ENCODE data around the gene GTF2B.
"Not testable (repeated sequence)": the region's sequence is repeated elsewhere in the genome, so short reads cannot be mapped to it uniquely, and the experiment has no call there.

Gene GTF2B

GRCh38 chr1:88891318-88891950 is at the start of gene GTF2B:
Gene GTF2B (minus strand): TSS chr1:88891567. CDS start chr1:88891499, 68 bp downstream.
- H3K27ac ChIP-seq, result peak within 1 kb of the TSS; percentile 87
- ChIA-PET CTCF (no interaction called here), POLR2A (ENCODE audit: low non-redundant PET) (no interaction called here)
- no peak for TF ChIP-seq CTCF (conservative IDR thresholded peaks at IDR 0.05; ENCODE audit: low read depth)
- peak; percentile 74 for DNase-seq (ENCODE audit: low spot score)

DNA sequence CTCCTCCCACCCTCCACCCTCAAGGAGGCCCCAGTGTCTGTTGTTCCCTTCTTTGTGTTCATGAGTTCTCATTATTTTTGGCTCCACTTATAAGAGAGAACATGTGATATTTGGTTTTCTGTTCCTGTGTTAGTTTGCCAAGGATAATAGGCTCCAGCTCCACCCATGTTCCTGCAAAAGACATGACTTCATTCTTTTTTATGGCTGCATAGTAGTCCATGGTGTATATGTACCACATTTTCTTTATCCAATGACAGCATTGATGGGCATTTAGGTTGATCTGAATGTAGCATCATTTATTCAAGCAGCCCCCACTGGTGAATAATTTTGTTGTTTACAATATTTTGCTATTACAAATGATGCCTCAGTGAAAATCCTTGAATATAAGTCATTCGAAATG is 47.2 kb upstream of the GTF2B start:
- CTCF ChIA-PET; POLR2A ChIA-PET (ENCODE audit: low non-redundant PET); H3K27ac ChIP-seq; DNase-seq (ENCODE audit: low spot score): not testable (repeated sequence)

- TF ChIP-seq CTCF (conservative IDR thresholded peaks at IDR 0.05; ENCODE audit: low read depth), result no peak
- CTCF ChIA-PET, result no interaction called here
- 0 out of 2 replicates have a peak overlapping the region, but pooled peaks have one; percentile 10 for H3K27ac ChIP-seq
- no peak for DNase-seq (ENCODE audit: low spot score)
- POLR2A ChIA-PET (ENCODE audit: low non-redundant PET), result no interaction called here
Measured at GRCh38 chr1:88936760-88937342, 45.5 kb upstream of the GTF2B start.

GRCh38 chr1:88936223-88936523 is 44.8 kb upstream of the GTF2B start:
- POLR2A ChIA-PET (ENCODE audit: low non-redundant PET), result no interaction called here
- no peak for DNase-seq (ENCODE audit: low spot score)
- CTCF ChIA-PET, result no interaction called here
- no peak overlapping the region for H3K27ac ChIP-seq
- TF ChIP-seq CTCF (conservative IDR thresholded peaks at IDR 0.05; ENCODE audit: low read depth), result peak; percentile 48

- CTCF ChIA-PET, result interaction anchor here (0.6 kb wide), 1 partner anchor 462 kb away, joined by 4 read pairs; no protein-coding TSS in a partner anchor
- peak; percentile 42 for DNase-seq (ENCODE audit: low spot score)
- no peak overlapping the region for H3K27ac ChIP-seq
- POLR2A ChIA-PET (ENCODE audit: low non-redundant PET), result no interaction called here
- TF ChIP-seq CTCF (conservative IDR thresholded peaks at IDR 0.05; ENCODE audit: low read depth), result peak; percentile 77
Measured at GRCh38 chr1:88935522-88936222, 44.3 kb upstream of the GTF2B start.

- DNase-seq (ENCODE audit: low spot score); POLR2A ChIA-PET (ENCODE audit: low non-redundant PET); CTCF ChIA-PET; H3K27ac ChIP-seq: not testable (repeated sequence)
Measured at GRCh38 chr1:88930176-88930575, 38.8 kb upstream of the GTF2B start.

DNA sequence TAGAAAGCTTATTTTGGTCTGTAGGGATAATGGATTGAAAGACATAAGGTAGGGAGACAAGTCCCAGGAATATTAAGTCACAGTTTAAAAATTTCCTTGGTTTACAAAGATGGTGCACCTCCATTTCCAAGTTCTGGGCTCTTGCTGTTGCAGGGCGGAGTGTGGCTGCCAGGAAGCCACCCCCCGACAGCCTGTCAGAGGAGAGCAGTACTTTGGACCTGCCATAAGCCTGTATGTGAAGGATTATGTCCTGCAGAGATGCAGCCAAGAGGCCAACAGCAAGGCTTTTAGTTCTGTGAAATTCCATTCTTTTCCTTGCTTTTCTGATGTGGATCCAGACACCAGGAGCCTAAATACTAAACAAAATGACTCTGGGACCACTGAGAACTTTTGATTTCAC is 31.9 kb upstream of the GTF2B start:
- ChIA-PET CTCF (no interaction called here), POLR2A (ENCODE audit: low non-redundant PET) (no interaction called here)
- DNase-seq (ENCODE audit: low spot score), result no peak
- no peak for TF ChIP-seq CTCF (conservative IDR thresholded peaks at IDR 0.05; ENCODE audit: low read depth)
- no peak overlapping the region for H3K27ac ChIP-seq

Measured in RWPE1 (cell line).